ENCODE measurements around the gene ZBTB7C. TPM values are rescaled to one million over a fixed set of nuclear protein-coding genes. Genes with fewer than 3 reads are reported as not detected.

The ZBTB7C gene
- total RNA-seq, 1 donor from 2014 or later, result 15.0 TPM

DNA sequence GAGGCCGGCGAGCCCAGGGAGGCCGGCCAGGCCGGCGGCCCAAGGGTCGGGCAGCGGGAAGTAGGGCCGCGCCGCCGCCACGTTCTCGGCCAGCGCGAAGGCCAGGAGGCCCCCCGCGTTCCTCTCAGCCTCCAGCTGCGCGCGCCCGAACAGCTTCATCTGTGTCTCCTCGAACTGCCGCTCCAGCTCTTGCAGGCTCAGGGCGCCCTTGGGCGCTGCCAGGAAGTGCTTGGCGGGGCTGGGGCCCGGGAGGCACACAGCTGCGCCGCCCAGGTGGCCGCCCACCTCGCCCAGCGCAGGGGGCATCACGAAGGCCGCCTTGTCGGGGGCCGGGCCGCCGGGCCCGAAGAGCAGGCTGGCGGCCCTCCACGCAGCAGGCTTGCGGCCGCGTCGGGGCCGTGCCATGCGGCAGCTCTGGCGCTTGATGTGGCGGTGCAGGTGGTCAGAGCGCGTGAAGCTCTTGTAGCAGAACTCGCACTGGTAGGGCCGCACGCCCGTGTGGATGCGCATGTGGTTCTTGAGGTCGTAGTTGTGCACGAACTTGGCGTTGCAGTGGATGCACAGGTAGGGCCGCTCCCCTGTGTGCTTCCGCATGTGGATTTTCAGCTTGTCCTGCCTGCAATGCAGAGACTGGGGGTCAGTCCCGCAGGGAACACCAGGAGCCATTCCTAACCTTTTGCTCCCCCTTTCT lies 379.7 kb downstream of the ZBTB7C start:
- Histone ChIP-seq H3K36me3 (no peaks in the 10 kb centered on the region), H3K27me3 (ENCODE audit: low read depth) (no peaks in the 10 kb centered on the region), H3K27ac (no peak overlapping the region), H3K9me3 (no peaks in the 10 kb centered on the region), H3K4me1 (peaks cover 21% of the 10 kb centered on the region), H3K4me3 (no peak overlapping the region)
- ATAC-seq (no peak), DNase-seq (peak; percentile 44)
- TF ChIP-seq, protein P1, sequence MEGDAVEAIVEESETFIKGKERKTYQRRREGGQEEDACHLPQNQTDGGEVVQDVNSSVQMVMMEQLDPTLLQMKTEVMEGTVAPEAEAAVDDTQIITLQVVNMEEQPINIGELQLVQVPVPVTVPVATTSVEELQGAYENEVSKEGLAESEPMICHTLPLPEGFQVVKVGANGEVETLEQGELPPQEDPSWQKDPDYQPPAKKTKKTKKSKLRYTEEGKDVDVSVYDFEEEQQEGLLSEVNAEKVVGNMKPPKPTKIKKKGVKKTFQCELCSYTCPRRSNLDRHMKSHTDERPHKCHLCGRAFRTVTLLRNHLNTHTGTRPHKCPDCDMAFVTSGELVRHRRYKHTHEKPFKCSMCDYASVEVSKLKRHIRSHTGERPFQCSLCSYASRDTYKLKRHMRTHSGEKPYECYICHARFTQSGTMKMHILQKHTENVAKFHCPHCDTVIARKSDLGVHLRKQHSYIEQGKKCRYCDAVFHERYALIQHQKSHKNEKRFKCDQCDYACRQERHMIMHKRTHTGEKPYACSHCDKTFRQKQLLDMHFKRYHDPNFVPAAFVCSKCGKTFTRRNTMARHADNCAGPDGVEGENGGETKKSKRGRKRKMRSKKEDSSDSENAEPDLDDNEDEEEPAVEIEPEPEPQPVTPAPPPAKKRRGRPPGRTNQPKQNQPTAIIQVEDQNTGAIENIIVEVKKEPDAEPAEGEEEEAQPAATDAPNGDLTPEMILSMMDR (IDR thresholded peaks at IDR 0.05), result no peak
- intact Hi-C loops (cut with DNase I), result no loop called here

DNA sequence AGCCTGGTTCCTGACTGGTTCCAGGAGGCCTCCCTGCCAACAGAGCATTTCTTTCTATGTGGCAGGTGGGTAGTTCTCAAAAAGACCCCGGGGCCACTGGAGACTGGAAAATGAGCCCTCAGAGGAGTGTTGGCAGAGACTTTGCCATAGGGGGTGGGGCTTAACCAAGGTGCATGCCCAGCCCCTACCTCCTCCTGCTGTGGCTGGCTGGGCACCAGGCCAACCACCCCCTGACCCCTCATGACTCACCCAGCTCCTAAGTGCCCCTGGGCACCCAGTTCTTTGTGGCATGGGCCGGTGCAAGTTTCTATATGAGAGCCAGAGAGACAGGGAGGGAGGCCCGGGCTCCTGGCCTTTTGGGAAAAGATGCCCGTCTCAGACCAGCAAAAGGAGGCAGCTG lies 380.5 kb downstream of the ZBTB7C start:
- peak; percentile 46 for DNase-seq
- no peak for ATAC-seq
- intact Hi-C loops (cut with DNase I), result no loop called here
- Histone ChIP-seq H3K27me3 (ENCODE audit: low read depth) (no peaks in the 10 kb centered on the region), H3K27ac (no peak overlapping the region), H3K4me1 (peaks cover 21% of the 10 kb centered on the region), H3K36me3 (no peaks in the 10 kb centered on the region), H3K9me3 (no peaks in the 10 kb centered on the region), H3K4me3 (no peak overlapping the region)
- TF ChIP-seq, protein P1 (IDR thresholded peaks at IDR 0.05), result no peak

DNA sequence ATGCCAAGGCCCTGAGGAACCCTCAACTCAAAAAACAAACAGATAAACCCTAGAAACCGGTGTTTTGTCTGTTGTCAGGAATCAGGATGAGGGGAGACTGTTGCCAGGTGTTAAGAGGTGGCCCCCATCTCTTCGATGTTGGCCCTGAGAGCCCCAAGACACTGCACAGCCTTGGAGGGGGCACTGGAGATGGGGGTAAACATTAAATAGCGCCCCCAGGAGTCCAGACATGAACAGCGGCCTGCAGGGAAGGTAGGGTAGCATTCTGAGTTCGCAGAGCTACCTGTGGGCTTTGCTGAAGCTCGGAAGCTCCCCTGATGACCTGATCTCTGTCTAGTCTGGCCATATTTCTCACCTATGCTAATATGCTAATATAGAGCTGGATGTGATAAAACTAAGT lies 381.1 kb downstream of the ZBTB7C start:
- intact Hi-C loops (cut with DNase I), result no loop called here
- Histone ChIP-seq H3K4me3 (no peak overlapping the region), H3K9me3 (no peaks in the 10 kb centered on the region), H3K27me3 (ENCODE audit: low read depth) (no peaks in the 10 kb centered on the region), H3K36me3 (no peaks in the 10 kb centered on the region), H3K27ac (peak overlapping the region; percentile 24), H3K4me1 (peaks cover 21% of the 10 kb centered on the region)
- ATAC-seq (no peak), DNase-seq (peak; percentile 10)
- TF ChIP-seq, protein P1 (IDR thresholded peaks at IDR 0.05), result no peak

DNA sequence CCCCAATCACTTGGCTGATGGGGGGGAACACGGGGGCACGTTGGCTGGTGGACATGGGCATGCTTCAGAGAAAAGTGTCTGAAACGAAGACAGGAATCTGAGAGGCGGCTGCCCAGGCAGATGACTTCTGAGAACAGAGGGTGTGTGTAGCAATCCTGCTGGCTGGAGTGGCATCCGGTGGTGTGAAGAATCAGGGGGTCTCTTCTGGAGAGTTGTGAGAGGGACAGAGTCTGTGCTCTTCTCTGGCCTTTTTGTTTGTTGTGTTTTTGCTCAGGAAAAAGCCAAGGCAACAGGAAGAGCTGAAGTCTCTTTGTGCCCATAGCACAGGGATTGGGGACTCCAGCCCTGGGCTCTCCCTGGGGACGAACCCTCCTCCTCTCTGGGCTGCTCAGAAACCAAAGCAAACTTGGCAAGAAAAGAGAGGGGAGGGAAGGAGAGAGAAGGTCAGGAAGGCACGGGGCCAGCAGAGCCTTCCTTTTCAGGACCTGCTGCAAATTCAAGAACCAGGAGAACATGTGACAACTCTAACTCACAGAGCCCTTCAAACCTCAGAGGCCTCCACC lies 381.7 kb downstream of the ZBTB7C start:
- Histone ChIP-seq H3K36me3 (no peaks in the 10 kb centered on the region), H3K27me3 (ENCODE audit: low read depth) (no peaks in the 10 kb centered on the region), H3K4me3 (no peak overlapping the region), H3K9me3 (no peaks in the 10 kb centered on the region), H3K27ac (peak overlapping the region; percentile 24), H3K4me1 (peaks cover 21% of the 10 kb centered on the region)
- ATAC-seq (peak; percentile 7 to 34), DNase-seq (peak; percentile 44)
- TF ChIP-seq, protein P1 (IDR thresholded peaks at IDR 0.05), result no peak
- intact Hi-C loops (cut with DNase I), result no loop called here

DNA sequence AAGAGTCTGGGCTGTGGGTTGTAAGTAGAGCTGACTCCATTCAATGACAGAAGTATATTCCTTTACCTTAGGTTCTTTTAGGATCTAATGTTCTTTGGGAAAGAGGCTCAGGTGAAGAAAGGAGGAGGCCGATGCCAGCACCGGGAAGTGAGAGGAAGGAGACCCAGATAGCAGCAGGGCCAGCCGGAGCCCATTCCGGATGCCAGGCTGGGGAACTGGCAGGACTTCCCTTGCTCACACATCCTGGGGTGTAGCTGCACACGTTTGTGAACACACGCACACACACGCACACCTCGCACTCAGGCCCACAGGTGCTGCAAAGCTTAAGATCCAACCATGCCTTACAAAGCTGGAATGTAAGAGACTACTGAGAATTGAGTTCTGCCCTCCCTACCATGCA lies 383.0 kb downstream of the ZBTB7C start:
- peaks cover 21% of the 10 kb centered on the region for H3K4me1 ChIP-seq
- intact Hi-C loops (cut with DNase I), result no loop called here
- H3K4me3 ChIP-seq, result no peak overlapping the region
- no peaks in the 10 kb centered on the region for H3K36me3 ChIP-seq
- DNase-seq (peak; percentile 20), ATAC-seq (no peak)
- H3K27me3 ChIP-seq (ENCODE audit: low read depth), result no peaks in the 10 kb centered on the region
- TF ChIP-seq, protein P1 (IDR thresholded peaks at IDR 0.05), result no peak
- no peak overlapping the region for H3K27ac ChIP-seq
- H3K9me3 ChIP-seq, result no peaks in the 10 kb centered on the region

Data from lower lobe of right lung (tissue), 2 donors.